GM21367 (cell line): ENCODE measurements around the gene B4GALT7.

ENCODE experiments used
- ATAC-seq: cut with Tn5 transposase; IDR thresholded peaks from one replicate; pipeline ENCODE4 v1.9.1; 2021; ENCODE audit not compliant: unreplicated experiment

Gene B4GALT7

DNA sequence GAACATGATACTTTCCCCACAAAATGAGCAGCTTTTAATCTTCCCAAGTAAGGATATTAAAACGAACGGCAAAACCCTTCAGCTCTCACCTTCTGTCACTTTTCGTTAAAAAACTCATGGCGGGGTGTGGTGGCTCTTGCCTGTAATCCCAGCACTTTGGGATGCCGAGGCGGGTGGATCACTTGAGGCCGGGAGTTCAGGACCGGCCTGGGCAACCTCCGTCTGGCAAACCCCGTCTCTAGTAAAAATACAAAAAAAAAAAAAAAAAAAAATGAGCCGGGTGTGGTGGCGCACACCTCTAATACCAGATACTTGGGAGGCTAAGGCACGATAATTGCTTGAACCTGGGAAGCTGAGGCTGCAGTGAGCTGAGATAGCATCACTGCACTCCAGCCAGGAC, 7.0 kb upstream of the B4GALT7 start:
- ATAC-seq: no peak

DNA sequence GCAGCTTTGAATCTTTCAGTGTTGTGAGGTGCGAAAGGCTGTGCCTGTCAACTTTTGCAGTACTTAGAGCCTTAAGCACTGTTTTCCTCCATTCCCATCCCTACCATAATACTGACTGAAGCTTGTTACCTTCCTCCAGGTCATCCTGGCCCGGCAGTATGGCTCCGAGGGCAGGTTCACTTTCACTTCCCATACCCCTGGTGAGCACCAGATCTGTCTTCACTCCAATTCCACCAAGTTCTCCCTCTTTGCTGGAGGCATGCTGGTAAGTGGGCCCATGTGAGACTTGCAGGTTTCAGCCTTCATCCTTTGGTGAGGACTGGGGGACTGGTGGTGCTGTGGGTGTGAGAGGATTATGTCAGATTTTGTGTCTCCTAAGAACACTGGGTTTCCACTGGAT, 6.4 kb upstream of the B4GALT7 start:
- ATAC-seq: no peak

GRCh38 chr5:177594071-177594470, 5.9 kb upstream of the B4GALT7 start:
- ATAC-seq: no peak

DNA sequence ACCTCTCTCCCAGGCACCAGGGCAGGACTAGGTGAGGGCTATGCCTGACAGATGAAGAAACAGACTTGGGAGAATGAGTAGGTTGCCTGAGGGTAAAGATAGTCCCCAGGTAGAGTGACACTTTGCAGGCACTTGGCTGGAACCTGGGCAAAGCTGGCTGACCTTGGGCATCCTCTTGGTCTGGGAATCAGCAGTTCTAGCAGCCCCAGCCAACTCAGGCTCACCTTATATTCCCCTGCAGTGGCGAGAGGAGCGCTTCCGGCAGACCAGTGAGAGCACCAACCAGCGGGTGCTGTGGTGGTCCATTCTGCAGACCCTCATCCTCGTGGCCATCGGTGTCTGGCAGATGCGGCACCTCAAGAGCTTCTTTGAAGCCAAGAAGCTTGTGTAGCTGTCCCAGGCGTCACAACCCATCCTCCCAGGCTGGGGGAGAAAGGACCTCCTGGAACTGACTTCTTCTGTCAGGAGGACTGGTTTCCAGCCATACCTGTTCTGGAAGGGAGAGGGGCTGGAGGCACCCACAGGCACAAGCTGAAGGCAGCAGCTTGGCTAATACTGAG, 4.8 kb upstream of the B4GALT7 start:
- ATAC-seq: no peak

- no peak for ATAC-seq
Observed at GRCh38 chr5:177595991-177596774, 3.7 kb upstream of the B4GALT7 start.

GRCh38 chr5:177596775-177597238, 3.1 kb upstream of the B4GALT7 start:
- no peak for ATAC-seq

GRCh38 chr5:177598477-177598876, 1.5 kb upstream of the B4GALT7 start:
- no peak for ATAC-seq

DNA sequence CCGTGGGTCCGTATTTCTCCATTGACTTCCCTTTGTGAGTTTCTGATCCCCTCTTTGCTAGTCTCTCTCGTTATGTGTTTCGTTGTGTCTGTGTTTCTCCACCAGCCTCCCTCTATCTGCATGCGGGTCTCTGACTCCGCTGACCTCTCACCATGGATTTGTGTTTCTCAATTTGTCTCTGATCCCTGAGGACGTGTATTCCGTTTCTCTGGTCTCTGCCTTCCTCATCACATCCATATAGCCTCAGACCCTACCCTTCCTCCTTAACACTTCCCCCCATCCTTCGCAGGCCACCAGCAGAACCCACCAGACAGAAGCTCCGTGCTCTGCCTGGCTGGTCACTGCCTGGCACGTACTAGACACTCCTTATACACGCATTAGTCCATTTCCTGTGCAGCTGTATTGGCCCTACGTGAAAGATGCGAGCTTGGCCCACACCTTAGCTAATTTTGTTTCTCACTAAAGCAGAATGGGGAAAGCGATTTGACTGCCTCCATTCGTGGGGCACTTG, 631 bp downstream of the B4GALT7 start:
- no peak for ATAC-seq

- ATAC-seq: no peak
Observed at GRCh38 chr5:177601126-177601525, 1.2 kb downstream of the B4GALT7 start.

GRCh38 chr5:177601577-177602457, 1.9 kb downstream of the B4GALT7 start:
- ATAC-seq: no peak

GRCh38 chr5:177602458-177602830, 2.5 kb downstream of the B4GALT7 start:
- no peak for ATAC-seq

GRCh38 chr5:177603631-177604030, 3.7 kb downstream of the B4GALT7 start:
- ATAC-seq: no peak

DNA sequence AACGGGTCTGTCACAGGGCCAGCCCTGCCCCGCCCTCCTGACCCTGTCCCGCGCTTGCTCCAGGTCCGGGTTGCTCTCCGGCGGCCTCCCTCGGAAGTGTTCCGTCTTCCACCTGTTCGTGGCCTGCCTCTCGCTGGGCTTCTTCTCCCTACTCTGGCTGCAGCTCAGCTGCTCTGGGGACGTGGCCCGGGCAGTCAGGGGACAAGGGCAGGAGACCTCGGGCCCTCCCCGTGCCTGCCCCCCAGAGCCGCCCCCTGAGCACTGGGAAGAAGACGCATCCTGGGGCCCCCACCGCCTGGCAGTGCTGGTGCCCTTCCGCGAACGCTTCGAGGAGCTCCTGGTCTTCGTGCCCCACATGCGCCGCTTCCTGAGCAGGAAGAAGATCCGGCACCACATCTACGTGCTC, 4.2 kb downstream of the B4GALT7 start:
- no peak for ATAC-seq

DNA sequence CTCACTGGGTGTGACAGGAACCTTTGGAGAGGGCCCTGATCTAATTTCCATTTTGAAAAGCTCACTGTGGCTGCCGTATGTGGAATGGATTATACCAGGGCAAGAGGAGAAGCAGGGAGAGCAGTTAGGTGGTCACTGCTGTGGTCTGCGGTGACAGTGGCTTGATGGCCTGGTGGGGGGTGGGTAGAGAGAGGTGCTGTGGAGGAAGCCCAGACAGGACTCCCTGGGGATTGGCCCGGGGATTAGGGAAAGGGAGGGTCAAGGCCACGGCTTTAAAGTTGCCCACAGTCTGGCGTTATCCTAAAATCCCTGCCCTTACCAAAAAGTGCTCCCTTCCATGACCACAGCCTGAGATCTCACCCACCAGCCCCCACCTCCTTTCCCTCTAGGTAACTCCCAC, 4.7 kb downstream of the B4GALT7 start:
- ATAC-seq: no peak

DNA sequence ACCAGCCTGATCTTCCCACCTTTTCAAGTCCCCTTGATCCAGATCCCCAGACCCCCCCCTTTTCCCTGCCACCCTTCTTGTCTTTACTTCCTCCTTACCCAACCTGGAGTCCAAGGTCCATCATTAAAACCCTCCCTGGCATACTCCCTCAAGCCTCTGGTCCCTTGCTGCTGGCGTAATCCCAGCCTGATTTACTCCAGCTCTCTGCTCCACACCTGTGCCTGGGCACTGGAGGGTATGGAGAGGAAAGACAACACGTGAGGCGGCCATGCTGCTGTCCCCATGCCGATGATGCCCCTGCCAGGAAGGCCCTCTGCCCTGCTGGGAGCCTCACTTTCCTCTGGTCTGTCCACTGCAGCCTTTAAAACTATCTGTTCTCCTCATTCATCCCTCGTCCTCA, 5.1 kb downstream of the B4GALT7 start:
- no peak for ATAC-seq

GRCh38 chr5:177605667-177606066, 5.7 kb downstream of the B4GALT7 start:
- ATAC-seq: no peak

DNA sequence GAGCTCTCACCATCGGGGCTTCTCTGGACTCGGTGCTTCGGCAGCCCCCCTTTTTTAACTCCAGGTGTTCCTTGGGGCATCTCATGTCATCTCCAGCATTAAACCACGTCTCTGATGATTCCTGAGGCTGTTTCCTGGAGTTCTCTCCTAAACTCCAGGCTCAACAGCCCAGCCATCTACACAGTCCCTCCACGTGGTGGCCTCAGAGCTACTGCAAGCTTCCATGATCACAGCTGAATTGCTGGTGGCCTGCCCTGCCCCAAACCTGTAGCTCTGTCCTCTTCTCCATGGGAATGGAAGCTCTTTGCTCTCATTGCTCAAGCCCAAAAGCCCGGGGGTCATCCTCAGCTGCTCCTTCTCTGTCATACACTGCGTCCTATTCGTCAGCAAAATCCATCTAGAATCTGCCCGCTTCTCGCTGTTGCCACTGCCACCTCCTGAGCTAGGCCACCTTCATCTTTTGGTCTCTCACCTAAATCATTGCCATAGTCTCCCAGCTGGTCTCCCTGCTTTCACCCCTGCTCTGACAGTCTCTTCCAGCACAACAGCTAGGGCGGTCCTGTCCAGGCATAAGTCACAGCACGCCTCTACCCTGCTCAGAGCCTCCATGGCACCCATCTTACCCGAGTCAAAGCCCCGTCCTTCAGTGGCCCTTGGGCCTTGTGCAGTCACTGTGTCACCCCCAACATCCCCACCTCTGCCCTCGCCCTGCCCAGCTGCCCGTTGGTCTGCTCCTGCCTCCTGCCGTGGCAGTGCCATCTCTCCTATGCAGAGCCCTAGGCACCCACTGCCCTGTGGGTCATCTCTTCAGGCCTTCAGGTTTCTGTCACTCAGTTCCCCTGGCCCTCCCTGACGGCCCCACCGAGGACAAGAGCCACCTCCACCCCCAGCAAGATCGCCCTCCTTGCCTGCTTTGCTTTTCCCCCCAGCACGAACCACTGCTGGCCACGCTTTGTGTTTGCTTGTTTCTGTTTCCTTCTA, 6.4 kb downstream of the B4GALT7 start:
- no peak for ATAC-seq

DNA sequence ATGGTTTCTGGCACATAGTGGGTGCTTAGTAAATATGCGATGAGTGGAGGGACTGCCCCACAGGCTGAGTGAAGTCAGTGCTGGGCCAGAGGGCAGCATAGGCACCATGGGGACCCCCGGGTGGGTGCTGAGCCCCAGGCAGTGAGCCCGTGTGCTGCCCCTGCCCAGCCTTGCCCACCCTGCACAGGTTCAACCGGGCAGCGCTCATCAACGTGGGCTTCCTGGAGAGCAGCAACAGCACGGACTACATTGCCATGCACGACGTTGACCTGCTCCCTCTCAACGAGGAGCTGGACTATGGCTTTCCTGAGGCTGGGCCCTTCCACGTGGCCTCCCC, 7.2 kb downstream of the B4GALT7 start:
- ATAC-seq: no peak

- ATAC-seq: no peak
Observed at GRCh38 chr5:177607452-177608192, 7.7 kb downstream of the B4GALT7 start.
